NT2/D1 (cell line): ENCODE results near the gene ABLIM2.

Experiments
- YY1 ChIP-seq: IDR thresholded peaks from 2 replicates; pipeline ENCODE4 v1.6.1; 2011; ENCODE audit not compliant: insufficient read length, insufficient read depth
- ZNF274 ChIP-seq: IDR thresholded peaks from 2 replicates; pipeline ENCODE4 v1.6.1; 2011; ENCODE audit warnings: mild to moderate bottlenecking, low read depth, low read length

GRCh38 chr4:8046925-8047541 is 111.6 kb downstream of the ABLIM2 start:
- TF ChIP-seq ZNF274 (no peak), YY1 (no peak)
